Measurements from ENCODE around the gene SUGP1.
"Not testable (repeated sequence)": the region's sequence is repeated elsewhere in the genome, so short reads cannot be mapped to it uniquely, and the experiment has no call there.

SUGP1 gene

GRCh38 chr19:19262190-19263057 is 57.9 kb downstream of the SUGP1 start:
- no peak for DNase-seq (ENCODE audit: low read depth in 2 of 2)

- DNase-seq (ENCODE audit: low read depth in 2 of 2), result no peak
Observed at GRCh38 chr19:19261350-19262189, 58.7 kb downstream of the SUGP1 start.

- no peak for DNase-seq (ENCODE audit: low read depth in 2 of 2)
Observed at GRCh38 chr19:19260417-19261214, 59.7 kb downstream of the SUGP1 start.

GRCh38 chr19:19259741-19260140 is 60.6 kb downstream of the SUGP1 start:
- DNase-seq (ENCODE audit: low read depth in 2 of 2), result no peak

GRCh38 chr19:19258589-19259338 is 61.5 kb downstream of the SUGP1 start:
- no peak for DNase-seq (ENCODE audit: low read depth in 2 of 2)

GRCh38 chr19:19257836-19258588 is 62.3 kb downstream of the SUGP1 start:
- DNase-seq (ENCODE audit: low read depth in 2 of 2), result no peak

GRCh38 chr19:19257137-19257536 is 63.2 kb downstream of the SUGP1 start:
- DNase-seq (ENCODE audit: low read depth in 2 of 2), result no peak

- DNase-seq (ENCODE audit: low read depth in 2 of 2), result no peak
Observed at GRCh38 chr19:19256072-19256969, 64.0 kb downstream of the SUGP1 start.

GRCh38 chr19:19253409-19253808 is 66.9 kb downstream of the SUGP1 start:
- not testable (repeated sequence) for DNase-seq (ENCODE audit: low read depth in 2 of 2)

GRCh38 chr19:19250196-19250801 is 70.0 kb downstream of the SUGP1 start:
- DNase-seq (ENCODE audit: low read depth in 2 of 2), result no peak

- DNase-seq (ENCODE audit: low read depth in 2 of 2), result no peak
Observed at GRCh38 chr19:19240476-19240875, 79.8 kb downstream of the SUGP1 start.

- DNase-seq (ENCODE audit: low read depth in 2 of 2), result no peak
Observed at GRCh38 chr19:19239675-19240074, 80.6 kb downstream of the SUGP1 start.

GRCh38 chr19:19238126-19238894 is 82.0 kb downstream of the SUGP1 start:
- no peak for DNase-seq (ENCODE audit: low read depth in 2 of 2)

GRCh38 chr19:19236173-19236572 is 84.1 kb downstream of the SUGP1 start:
- DNase-seq (ENCODE audit: low read depth in 2 of 2), result no peak

GRCh38 chr19:19234220-19234816 is 86.0 kb downstream of the SUGP1 start:
- no peak for DNase-seq (ENCODE audit: low read depth in 2 of 2)

GRCh38 chr19:19232261-19232721 is 88.0 kb downstream of the SUGP1 start:
- no peak for DNase-seq (ENCODE audit: low read depth in 2 of 2)

GRCh38 chr19:19230999-19231398 is 89.3 kb downstream of the SUGP1 start:
- DNase-seq (ENCODE audit: low read depth in 2 of 2), result no peak

GRCh38 chr19:19229701-19230100 is 90.6 kb downstream of the SUGP1 start:
- DNase-seq (ENCODE audit: low read depth in 2 of 2), result no peak

Measured in activated CD4-positive, alpha-beta T cell treated with anti-CD3 and anti-CD28 coated beads for 24 hours (primary cell).